GM18858 (cell line): ENCODE data around the gene BCL2A1.
"Not testable (repeated sequence)": the region's sequence is repeated elsewhere in the genome, so short reads cannot be mapped to it uniquely, and the experiment has no call there.

Experiments used
- ATAC-seq: cut with Tn5 transposase; IDR thresholded peaks from one replicate; pipeline ENCODE4 v1.9.1; 2021; ENCODE audit not compliant: unreplicated experiment

The BCL2A1 gene

DNA sequence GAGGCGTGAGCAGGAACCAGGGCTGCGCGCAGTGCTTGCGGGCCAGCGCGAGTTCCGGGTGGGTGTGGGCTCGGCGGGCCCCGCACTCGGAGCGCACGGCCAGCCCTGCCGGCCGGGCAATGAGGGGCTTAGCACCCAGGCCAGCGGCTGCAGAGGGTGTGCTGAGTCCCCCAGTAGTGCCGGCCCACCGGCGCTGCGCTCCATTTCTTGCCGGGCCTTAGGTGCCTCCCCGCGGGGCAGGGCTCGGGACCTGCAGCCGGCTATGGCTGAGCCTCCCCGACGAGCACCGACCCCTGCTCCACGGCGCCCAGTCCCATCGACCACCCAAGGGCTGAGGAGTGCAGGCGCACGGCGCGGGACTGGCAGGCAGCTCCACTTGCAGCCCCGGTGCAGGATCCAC, 44.9 kb downstream of the BCL2A1 start:
- ATAC-seq = not testable (repeated sequence)

DNA sequence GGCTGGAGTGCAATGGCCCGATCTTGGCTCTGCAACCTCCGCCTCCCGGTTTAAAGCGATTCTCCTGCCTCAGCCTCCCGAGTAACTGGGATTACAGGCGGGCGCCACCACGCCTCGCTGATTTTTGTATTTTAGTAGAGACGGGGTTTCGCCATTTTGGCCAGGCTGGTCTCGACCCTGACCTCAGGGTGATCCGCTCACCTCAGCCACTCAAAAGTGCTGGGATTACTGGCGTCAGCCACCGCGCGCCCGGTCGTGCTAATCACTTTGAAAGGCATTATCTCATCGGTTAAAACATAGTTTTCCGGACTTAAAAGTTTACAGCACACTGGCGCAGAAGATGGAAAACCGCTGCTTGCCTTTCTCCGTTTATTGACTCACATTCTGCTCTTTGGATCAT, 46.6 kb downstream of the BCL2A1 start:
- no peak for ATAC-seq

DNA sequence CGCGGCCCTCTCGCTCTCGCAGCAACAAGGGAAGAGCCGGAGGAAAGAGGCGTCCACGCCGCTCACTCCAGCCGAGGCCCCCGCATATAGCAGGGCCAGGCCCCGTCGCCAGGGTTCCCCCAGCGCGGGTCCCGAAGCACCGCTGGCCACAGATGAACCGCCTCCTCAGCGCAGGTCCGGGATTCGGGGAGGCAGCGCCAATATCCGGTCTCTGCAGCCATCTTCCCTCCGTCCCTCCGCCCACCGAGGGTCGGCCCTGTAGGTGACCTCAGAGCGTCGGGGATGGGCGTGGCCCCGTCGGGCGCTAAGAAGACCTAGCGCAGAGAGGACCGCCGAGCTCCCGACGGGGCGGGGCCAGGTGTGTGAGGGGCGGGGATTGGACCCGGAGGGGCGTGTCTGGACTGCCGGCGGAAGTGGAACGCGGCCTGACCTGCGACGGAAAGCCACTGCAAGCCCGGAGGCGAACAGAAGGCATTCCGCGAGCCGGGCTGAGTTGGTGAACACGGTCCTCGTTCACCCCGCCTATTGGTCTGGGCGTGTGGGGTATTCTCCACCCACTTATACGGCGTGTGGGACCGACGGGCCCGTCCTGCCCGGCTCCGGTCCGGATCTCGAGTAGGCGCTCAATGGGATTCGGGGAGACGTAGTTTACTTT, 47.4 kb downstream of the BCL2A1 start:
- peak; percentile 91 for ATAC-seq

DNA sequence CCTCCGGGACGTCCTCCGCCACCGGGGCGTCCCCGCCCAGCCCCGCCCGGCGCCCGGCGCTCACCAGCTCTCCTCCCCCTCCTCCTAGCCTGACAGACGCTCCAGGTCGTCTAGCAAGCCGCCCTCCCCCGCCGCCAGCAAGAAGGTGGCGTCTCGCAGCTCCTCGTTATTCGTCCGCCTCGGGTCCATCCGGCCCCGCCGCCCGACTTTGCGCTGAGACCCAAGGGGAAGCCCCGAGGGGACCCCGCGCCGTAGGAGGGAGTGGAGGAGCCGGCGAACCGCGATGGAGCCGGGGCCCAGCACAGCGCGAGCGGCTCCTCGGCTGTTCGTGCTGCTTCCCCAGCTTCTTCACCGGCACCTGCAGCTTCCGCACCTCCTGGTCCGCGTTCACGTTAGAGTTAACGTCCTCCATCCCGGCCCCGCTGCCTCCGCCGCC, 47.9 kb downstream of the BCL2A1 start:
- peak; percentile 29 for ATAC-seq

DNA sequence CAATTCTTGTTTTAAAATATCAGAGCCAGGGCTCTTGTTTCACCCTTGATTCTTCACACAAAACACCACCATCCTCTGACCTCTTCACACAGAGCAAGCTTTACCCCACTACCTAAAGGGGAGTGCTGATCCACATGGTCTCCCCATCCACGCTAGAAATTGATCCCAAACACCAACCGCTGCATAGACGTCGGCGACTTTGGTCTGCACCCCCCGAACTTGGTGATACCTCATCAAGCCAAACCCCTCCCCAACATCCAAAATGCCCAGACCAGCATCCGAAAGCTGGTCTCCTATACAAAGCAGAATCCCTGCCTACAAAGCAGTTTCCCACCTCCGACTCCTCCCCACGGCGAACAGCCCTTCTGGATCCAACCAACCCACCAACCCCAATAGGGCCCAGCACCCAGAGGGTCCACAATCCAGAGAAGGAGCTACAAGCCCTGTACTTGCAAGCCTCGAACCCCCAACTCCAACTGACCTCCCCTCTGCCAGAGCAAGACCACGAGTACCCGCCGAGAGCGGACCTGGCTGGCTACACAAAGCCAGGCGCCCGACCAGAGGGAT, 48.4 kb downstream of the BCL2A1 start:
- ATAC-seq = no peak

DNA sequence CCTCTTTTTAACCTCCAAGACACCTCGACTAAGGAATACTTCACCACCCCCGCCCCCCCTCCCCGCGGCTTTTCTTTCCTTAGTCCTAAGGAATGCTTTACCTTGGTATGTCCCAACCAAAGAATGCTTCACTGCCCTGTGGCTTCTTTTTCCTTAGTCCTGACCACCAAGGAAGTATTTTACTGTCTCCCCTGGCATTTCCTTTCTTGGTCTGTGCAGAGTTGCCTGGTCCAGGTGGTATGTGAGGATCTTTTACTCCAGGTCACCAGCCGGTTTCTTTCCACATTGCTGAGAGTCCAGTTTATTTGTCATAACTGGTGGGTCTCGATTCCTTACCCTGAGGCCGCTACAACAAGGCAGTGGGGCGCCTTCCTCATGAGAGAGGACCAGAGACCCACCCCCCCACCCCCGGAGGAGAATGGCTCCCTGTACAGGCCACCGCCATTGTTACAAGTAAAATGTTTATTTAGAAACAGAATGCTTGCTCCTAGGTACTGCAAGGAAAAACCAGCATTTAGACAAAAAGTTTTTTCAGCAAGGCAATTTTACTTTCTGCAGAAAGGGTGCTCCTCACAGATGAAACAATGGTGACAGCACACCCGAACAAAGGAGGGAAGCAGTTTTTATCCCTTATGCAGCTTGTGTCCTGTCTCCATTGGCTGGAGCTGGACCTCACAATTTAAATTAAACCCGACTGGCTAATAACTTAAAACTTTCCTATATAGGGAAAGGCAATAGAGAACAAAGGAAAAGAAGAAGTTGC, 51.1 kb downstream of the BCL2A1 start:
- ATAC-seq = no peak

DNA sequence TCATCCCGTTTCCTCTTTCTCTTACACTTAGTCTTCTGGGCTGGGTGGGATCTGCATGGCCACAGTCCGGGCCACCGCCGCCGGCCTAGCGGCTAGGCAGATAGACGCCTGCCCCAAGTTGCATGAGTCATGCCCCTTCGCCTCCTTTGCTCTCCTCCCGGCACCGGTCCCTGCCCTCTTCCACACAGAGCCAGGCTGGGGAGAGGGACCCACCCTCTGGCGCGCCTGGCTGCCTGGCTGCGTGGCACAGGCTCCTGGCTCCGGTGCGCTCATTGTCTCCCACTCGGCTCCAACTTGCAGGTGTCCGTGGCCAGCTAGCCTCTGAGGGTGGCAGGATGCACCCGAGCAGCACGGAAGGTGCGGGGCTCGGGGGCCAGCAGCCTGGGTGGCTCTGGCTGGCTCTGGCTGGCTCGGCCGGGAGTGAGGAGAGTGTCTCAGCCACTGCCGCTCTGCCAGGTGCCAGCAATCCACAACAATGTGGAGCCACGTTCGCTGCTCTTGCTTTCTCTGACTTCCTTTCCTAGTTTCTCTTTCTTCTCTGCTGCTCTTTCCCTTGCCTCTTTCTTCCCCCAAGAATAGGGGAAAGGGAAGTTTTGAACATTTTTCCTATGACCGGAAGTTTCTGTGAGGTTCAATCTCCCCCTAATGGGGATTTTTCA, 51.8 kb downstream of the BCL2A1 start:
- no peak for ATAC-seq

DNA sequence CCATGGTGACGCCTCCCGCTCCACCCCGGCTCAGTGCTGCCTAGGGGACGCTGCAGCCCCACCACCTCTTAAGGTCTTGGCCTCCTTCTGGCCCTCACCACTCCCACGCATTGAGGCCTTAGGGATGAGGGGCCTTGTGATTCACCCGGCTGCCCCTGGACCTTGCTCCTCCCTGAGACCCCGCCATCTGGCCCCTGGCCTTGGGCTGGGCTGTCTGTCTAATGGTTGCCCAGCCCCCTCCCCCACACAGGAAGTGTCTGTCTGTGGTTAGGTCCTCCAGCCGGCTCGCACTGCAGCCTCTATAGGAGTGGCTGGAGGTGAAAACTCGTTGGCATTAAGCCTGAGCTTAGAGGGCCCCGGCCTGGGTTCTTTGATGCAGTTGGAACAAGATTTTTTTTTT, 52.7 kb downstream of the BCL2A1 start:
- ATAC-seq = no peak

DNA sequence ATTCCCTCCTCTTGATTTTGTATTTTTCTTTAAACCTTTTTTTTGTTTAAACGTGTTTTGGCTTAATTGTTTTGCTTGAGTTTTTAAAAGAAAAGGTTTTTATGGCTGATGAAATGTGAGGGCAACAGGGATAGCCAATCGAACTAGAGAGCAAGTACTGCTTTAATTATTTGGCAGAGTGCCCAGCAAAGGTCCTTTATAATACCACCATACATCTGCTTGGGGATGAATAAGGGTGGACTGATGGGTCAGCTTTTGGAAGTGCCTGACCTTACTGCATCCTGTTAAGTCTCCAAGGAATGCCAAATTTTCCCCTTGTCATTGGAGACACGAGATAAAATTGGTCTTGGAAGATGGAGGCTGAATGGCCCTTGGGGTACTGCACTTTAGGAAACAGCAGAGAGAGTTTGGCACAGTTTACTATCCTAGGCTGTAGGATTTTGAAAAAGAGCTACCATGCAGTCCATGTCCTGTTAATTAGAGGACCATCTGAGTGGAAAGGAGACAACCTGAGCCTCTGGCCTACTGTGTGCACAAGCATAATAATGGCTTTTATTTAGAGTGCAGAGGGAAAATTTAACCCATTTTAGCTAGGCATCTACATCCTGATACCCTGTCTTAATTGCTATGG, 54.4 kb downstream of the BCL2A1 start:
- ATAC-seq = no peak

DNA sequence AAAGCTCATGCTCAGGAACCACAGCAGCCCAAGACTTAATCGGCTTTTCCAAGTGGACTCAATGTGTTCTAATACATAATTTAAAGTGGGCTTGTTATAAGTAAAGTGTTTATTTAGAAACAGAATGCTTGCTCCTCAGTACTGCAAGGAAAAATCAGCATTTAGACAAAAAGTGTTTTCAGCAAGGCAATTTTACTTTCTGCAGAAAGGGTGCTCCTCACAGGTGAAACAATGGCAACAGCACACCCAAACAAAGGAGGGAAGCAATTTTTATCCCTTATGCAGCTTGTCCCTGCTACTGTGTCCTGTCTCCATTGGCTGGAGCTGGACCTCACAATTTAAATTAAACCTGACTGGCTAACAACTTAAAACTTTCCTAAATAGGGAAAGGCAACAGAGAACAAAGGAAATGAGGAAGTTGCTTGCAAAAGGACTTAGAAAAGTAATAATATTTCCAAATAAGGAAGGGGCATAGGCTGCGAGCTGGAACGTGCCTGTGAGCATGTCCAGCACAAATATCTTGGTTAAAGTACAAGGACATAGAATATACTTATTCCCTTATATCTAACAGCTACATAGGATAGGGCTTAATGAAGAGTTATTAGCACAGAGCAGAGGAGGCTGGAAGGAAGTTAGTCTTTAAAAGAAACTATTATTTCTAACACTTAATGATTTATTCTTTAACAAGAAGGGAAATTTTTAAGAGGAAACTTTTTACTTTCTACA, 55.1 kb downstream of the BCL2A1 start:
- not testable (repeated sequence) for ATAC-seq

DNA sequence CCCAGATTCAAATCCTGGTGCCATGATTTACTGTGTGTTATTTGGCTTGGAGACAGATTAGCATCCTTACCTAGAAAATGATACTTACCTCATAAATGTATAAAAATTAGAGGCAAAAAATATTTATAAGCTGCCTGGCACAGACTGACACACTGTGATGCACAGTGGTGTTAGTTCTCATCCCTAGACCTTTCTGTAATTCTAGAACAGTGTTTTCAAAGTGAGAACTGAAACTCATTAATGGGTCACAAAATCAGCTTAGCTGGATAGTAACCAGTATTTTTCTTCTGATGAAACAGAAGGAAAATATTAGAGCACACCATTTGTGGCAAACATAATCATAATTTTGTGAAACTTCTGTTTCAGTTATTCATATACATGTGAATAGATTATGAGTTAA, 56.3 kb downstream of the BCL2A1 start:
- ATAC-seq = no peak
